Gastroesophageal sphincter (tissue), 4 donors: ENCODE measurements around the gene DRC7. TPM values are rescaled to one million over a fixed set of nuclear protein-coding genes. Genes with fewer than 3 reads are reported as not detected.
"Not testable (repeated sequence)": the region's sequence is repeated elsewhere in the genome, so short reads cannot be mapped to it uniquely, and the experiment has no call there.

Experiments
- ATAC-seq: fragments of 150-250 bp; one replicate; pipeline ENCODE4 v1.9.1; 2016; ENCODE audit warnings: mild to moderate bottlenecking, moderate library complexity
- H3K27ac ChIP-seq, 4 donors: fragments of 200-600 bp; sonication (generic) in 3 of 4; 1 replicate in 3 of 4; 2 replicates in 1 of 4; pipeline ENCODE4 v1.5.1; 2016 to 2019
- H3K27me3 ChIP-seq: fragments of 200-600 bp; sonication (generic); one replicate; pipeline ENCODE4 v1.5.1; 2019
- H3K36me3 ChIP-seq, 2 donors: fragments of 200-600 bp; sonication (generic); one replicate each; pipeline ENCODE4 v1.5.1; 2019; ENCODE audit warnings: control low read depth in 1 of 2
- H3K4me1 ChIP-seq, 3 donors: fragments of 200-600 bp; sonication (generic); 1 replicate in 2 of 3; 2 replicates in 1 of 3; pipeline ENCODE4 v1.5.1; 2016 to 2019; ENCODE audit warnings: control low read depth in 2 of 3
- H3K4me3 ChIP-seq, 2 donors: fragments of 200-600 bp; sonication (generic); one replicate each; pipeline ENCODE4 v1.5.1; 2019; ENCODE audit warnings: mild to moderate bottlenecking in 1 of 2, moderate library complexity in 1 of 2
- H3K9me3 ChIP-seq, 3 donors: fragments of 200-600 bp; sonication (generic); one replicate each; pipeline ENCODE4 v1.5.1; 2017 to 2019; ENCODE audit warnings: control low read depth in 2 of 3
- CTCF ChIP-seq, 4 experiments: fragments of 200-600 bp in 2 of 4; fragments of 450-650 bp in 2 of 4; sonication (generic) in 1 of 4; IDR thresholded peaks; one replicate each; pipeline ENCODE4 v1.5.1; 2017 to 2019; ENCODE audit warnings: antibody characterized with exemption in 4 of 4, mild to moderate bottlenecking in 2 of 4, moderate library complexity in 2 of 4
- EP300 ChIP-seq: sonication (generic); formaldehyde crosslinking; IDR thresholded peaks from one replicate; pipeline ENCODE4 v1.6.1; 2017; ENCODE audit warnings: antibody characterized with exemption, mild to moderate bottlenecking
- POLR2A ChIP-seq, 2 donors: fragments of 450-650 bp; IDR thresholded peaks; one replicate each; pipeline ENCODE4 v1.6.1; 2017; ENCODE audit warnings: antibody characterized with exemption in 2 of 2, mild to moderate bottlenecking in 2 of 2, moderate library complexity in 1 of 2
- POLR2AphosphoS5 ChIP-seq: sonication (generic); formaldehyde crosslinking; IDR thresholded peaks from one replicate; pipeline ENCODE4 v1.6.1; 2017; ENCODE audit warnings: antibody characterized with exemption
- WGBS, 2 donors: methylation state at CpG; one replicate each; pipeline ENCODE4 v1.1.5; 2018; ENCODE audit warnings: low coverage in 1 of 2; 5-methylcytosine and 5-hydroxymethylcytosine counted together
- total RNA-seq, 4 donors: library from RNA; depleted of rRNA; stranded (reverse); fragments of >200 nt; gene quantifications; one replicate each; pipeline ENCODE4 v1.1.0, GENCODE V29; 2016

Gene DRC7
- total RNA-seq, 4 donors from 2014 or later: 0.15 TPM; not detected in 3

DNA sequence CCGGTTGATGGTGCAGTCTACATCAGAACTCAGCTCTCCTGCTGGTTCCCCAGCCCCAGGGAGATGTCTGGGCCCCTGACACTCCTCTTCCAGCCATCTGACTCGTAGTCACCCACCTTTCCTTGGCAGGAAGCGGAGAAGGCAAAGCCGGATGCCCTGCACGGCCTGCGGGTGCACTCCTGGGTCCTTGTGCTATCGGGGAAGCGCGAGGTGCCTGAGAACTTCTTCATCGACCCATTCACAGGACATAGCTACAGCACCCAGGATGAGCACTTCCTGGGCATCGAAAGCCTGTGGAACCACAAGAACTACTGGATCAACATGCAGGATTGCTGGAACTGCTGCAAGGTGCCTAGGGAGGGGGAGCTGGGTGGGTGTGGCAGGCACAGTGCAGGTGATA lies 12.7 kb downstream of the DRC7 start:
- H3K36me3 ChIP-seq: no peaks in the 10 kb centered on the region
- ATAC-seq: no peak
- 88 to 100% methylated on average over 1 to 5 of the region's 11 CpGs for WGBS, 2 donors

GRCh38 chr16:57708168-57708567 lies 13.6 kb downstream of the DRC7 start:
- WGBS, 2 donors: 86 to 89% methylated on average over 2 to 3 of the region's 3 CpGs
- peaks cover 8% of the 10 kb centered on the region for H3K27me3 ChIP-seq
- H3K36me3 ChIP-seq: no peaks in the 10 kb centered on the region
- no peak for TF ChIP-seq POLR2A (IDR thresholded peaks at IDR 0.05)
- no peak for TF ChIP-seq POLR2AphosphoS5
- TF ChIP-seq EP300: no peak
- no peak for TF ChIP-seq CTCF (IDR thresholded peaks at IDR 0.05)
- ATAC-seq: no peak
- H3K9me3 ChIP-seq: no peaks in the 10 kb centered on the region
- H3K27ac ChIP-seq: no peak overlapping the region
- no peak overlapping the region for H3K4me3 ChIP-seq
- H3K4me1 ChIP-seq: no peaks in the 10 kb centered on the region

More for the DNA sequence above, 12.7 kb downstream of the DRC7 start:
- no peak for TF ChIP-seq POLR2A (IDR thresholded peaks at IDR 0.05)
- no peak for TF ChIP-seq EP300
- TF ChIP-seq CTCF (IDR thresholded peaks at IDR 0.05): no peak
- TF ChIP-seq POLR2AphosphoS5: no peak
- Histone ChIP-seq H3K27me3 (peaks cover 8% of the 10 kb centered on the region), H3K4me1 (no peaks in the 10 kb centered on the region), H3K4me3 (no peak overlapping the region), H3K9me3 (no peaks in the 10 kb centered on the region), H3K27ac (no peak overlapping the region)

GRCh38 chr16:57709663-57710062 lies 15.1 kb downstream of the DRC7 start:
- peaks cover 8% of the 10 kb centered on the region for H3K27me3 ChIP-seq
- TF ChIP-seq POLR2AphosphoS5 (no peak), POLR2A (IDR thresholded peaks at IDR 0.05) (no peak), EP300 (no peak), CTCF (IDR thresholded peaks at IDR 0.05) (no peak)
- ATAC-seq: no peak
- no peaks in the 10 kb centered on the region for H3K4me1 ChIP-seq
- no peak overlapping the region for H3K27ac ChIP-seq
- 89 to 95% methylated on average over 3 of the region's 3 CpGs for WGBS, 2 donors
- H3K4me3 ChIP-seq: no peak overlapping the region
- no peaks in the 10 kb centered on the region for H3K9me3 ChIP-seq
- H3K36me3 ChIP-seq: no peaks in the 10 kb centered on the region

DNA sequence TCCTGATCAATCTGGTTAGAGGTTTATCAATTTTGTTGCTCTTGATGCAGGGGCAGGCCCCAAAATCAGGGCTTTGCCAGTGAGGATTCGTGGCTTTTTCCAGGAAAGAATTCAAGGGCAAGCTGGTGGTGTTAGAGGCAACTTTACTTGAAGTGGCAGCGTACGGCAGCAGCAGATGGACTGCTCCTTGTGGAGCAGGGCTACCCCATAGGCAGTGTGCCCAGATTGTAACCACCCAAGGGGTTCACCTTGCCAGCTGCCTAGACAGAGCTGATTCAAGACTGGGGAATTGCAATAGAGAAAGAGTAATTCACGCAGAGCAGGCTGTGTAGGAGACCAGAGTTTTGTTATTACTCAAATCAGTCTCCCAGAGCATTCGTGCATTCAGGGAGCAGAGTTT lies 16.7 kb downstream of the DRC7 start:
- H3K36me3 ChIP-seq: no peaks in the 10 kb centered on the region
- H3K9me3 ChIP-seq: no peaks in the 10 kb centered on the region
- H3K4me1 ChIP-seq: no peaks in the 10 kb centered on the region
- TF ChIP-seq POLR2AphosphoS5: no peak
- TF ChIP-seq CTCF (IDR thresholded peaks at IDR 0.05): no peak
- no peak for TF ChIP-seq EP300
- no peak for TF ChIP-seq POLR2A (IDR thresholded peaks at IDR 0.05)
- 81 to 91% methylated on average over 3 to 5 of the region's 5 CpGs for WGBS, 2 donors
- H3K4me3 ChIP-seq: no peak overlapping the region
- H3K27me3 ChIP-seq: peaks cover 19% of the 10 kb centered on the region
- ATAC-seq: no peak
- H3K27ac ChIP-seq: no peak overlapping the region

GRCh38 chr16:57711993-57712392 lies 17.4 kb downstream of the DRC7 start:
- peaks cover 24% of the 10 kb centered on the region for H3K27me3 ChIP-seq
- WGBS, 2 donors: 82 to 93% methylated on average over 3 of the region's 3 CpGs
- no peaks in the 10 kb centered on the region for H3K36me3 ChIP-seq
- H3K27ac ChIP-seq: no peak overlapping the region
- no peak for ATAC-seq
- H3K9me3 ChIP-seq: no peaks in the 10 kb centered on the region
- H3K4me1 ChIP-seq: no peaks in the 10 kb centered on the region
- TF ChIP-seq POLR2AphosphoS5 (no peak), EP300 (no peak), CTCF (IDR thresholded peaks at IDR 0.05) (no peak), POLR2A (IDR thresholded peaks at IDR 0.05) (no peak)
- no peak overlapping the region for H3K4me3 ChIP-seq

DNA sequence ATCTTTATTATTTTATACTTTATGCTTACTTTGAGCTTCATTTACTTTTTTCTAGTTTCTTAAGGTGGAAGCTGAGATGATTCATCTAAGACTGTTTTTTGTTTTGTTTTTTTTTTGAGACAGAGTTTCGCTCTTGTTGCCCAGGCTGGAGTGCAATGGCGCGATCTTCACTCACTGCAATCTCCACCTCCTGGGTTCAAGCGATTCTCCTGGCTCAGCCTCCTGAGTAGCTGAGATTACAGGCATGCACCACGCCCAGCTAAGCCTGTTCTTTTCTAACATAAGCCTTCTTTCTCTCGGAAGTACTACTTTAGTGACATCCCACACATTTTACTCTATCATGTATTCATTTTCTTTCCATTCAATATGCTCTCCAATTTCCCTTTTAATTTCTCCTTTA lies 18.0 kb downstream of the DRC7 start:
- H3K4me1 ChIP-seq, H3K9me3 ChIP-seq, H3K36me3 ChIP-seq, H3K27ac ChIP-seq, H3K4me3 ChIP-seq, ATAC-seq: not testable (repeated sequence)
- peaks cover 22% of the 10 kb centered on the region for H3K27me3 ChIP-seq
- WGBS, 2 donors: 66 to 86% methylated on average over 5 to 6 of the region's 6 CpGs
